ENCODE results near the gene APP.
A peak's percentile ranks its signal among the peaks of the same experiment; 100 is the strongest.

Gene APP

GRCh38 chr21:25985990-25986389 is 184.6 kb downstream of the APP start:
- DNase-seq, result no peak

GRCh38 chr21:25984538-25984937 is 186.0 kb downstream of the APP start:
- DNase-seq, result no peak

GRCh38 chr21:25983745-25984144 is 186.8 kb downstream of the APP start:
- DNase-seq, result no peak

- DNase-seq, result no peak
Observed at GRCh38 chr21:25980710-25981109, 189.9 kb downstream of the APP start.

GRCh38 chr21:25979845-25980616 is 190.5 kb downstream of the APP start:
- peak in 2 of 58 donors; percentile 23 to 43 for DNase-seq

GRCh38 chr21:25977068-25977611 is 193.4 kb downstream of the APP start:
- no peak for DNase-seq

GRCh38 chr21:25974964-25975363 is 195.6 kb downstream of the APP start:
- peak in 3 of 58 donors; percentile 12 to 22 (median 15) for DNase-seq

GRCh38 chr21:25970254-25970930 is 200.2 kb downstream of the APP start:
- DNase-seq, result peak in 43 of 58 donors; percentile 10 to 85 (median 46)

GRCh38 chr21:25967901-25968438 is 202.6 kb downstream of the APP start:
- DNase-seq, result no peak

- peak in 1 of 58 donors; percentile 49 for DNase-seq
Observed at GRCh38 chr21:25967181-25967900, 203.2 kb downstream of the APP start.

- no peak for DNase-seq
Observed at GRCh38 chr21:25965951-25966707, 204.4 kb downstream of the APP start.

- DNase-seq, result no peak
Observed at GRCh38 chr21:25964926-25965325, 205.6 kb downstream of the APP start.

- no peak for DNase-seq
Observed at GRCh38 chr21:25964015-25964414, 206.6 kb downstream of the APP start.

- no peak for DNase-seq
Observed at GRCh38 chr21:25963181-25963580, 207.4 kb downstream of the APP start.

GRCh38 chr21:25961042-25961441 is 209.5 kb downstream of the APP start:
- no peak for DNase-seq

GRCh38 chr21:25960402-25960801 is 210.2 kb downstream of the APP start:
- no peak for DNase-seq

GRCh38 chr21:25959799-25960198 is 210.8 kb downstream of the APP start:
- no peak for DNase-seq

GRCh38 chr21:25956993-25957714 is 213.4 kb downstream of the APP start:
- no peak for DNase-seq

GRCh38 chr21:25955646-25956045 is 214.9 kb downstream of the APP start:
- no peak for DNase-seq

- no peak for DNase-seq
Observed at GRCh38 chr21:25953659-25954058, 216.9 kb downstream of the APP start.

Measured in anterior cingulate cortex (tissue), 58 donors.